GM11168 (cell line): ENCODE data around the gene HOXB1.

Experiments used
- in situ Hi-C: fragments of 300-500 bp; cut with MboI; formaldehyde crosslinking; loops from one replicate; pipeline ENCODE4 v1.12.0; 2022; ENCODE audit warnings: low sequenced_read_pairs; ENCODE audit not compliant: unreplicated experiment

The HOXB1 gene

GRCh38 chr17:48544349-48545021, 13.7 kb upstream of the HOXB1 start:
- in situ Hi-C loops: no loop called here

- in situ Hi-C loops: no loop called here
Measured at GRCh38 chr17:48543854-48544348, 13.1 kb upstream of the HOXB1 start.

- in situ Hi-C loops: no loop called here
Measured at GRCh38 chr17:48543107-48543853, 12.5 kb upstream of the HOXB1 start.

GRCh38 chr17:48542698-48543106, 11.9 kb upstream of the HOXB1 start:
- in situ Hi-C loops: no loop called here

GRCh38 chr17:48542114-48542656, 11.4 kb upstream of the HOXB1 start:
- in situ Hi-C loops: no loop called here

GRCh38 chr17:48541577-48542113, 10.8 kb upstream of the HOXB1 start:
- in situ Hi-C loops: no loop called here

- in situ Hi-C loops: no loop called here
Measured at GRCh38 chr17:48541036-48541576, 10.3 kb upstream of the HOXB1 start.

- in situ Hi-C loops: no loop called here
Measured at GRCh38 chr17:48540213-48540612, 9.4 kb upstream of the HOXB1 start.

GRCh38 chr17:48539177-48539576, 8.4 kb upstream of the HOXB1 start:
- in situ Hi-C loops: loop anchor here (5.0 kb wide), 1 partner anchor 37 kb away; no protein-coding TSS in a partner anchor

GRCh38 chr17:48537316-48537715, 6.5 kb upstream of the HOXB1 start:
- in situ Hi-C loops: loop anchor here (5.0 kb wide), 1 partner anchor 35 kb away; no protein-coding TSS in a partner anchor

GRCh38 chr17:48535793-48536559, 5.2 kb upstream of the HOXB1 start:
- in situ Hi-C loops: loop anchor here (5.0 kb wide), 1 partner anchor 34 kb away; no protein-coding TSS in a partner anchor

GRCh38 chr17:48532261-48532660, 1.4 kb upstream of the HOXB1 start:
- in situ Hi-C loops: no loop called here

GRCh38 chr17:48530208-48530886, 464 bp downstream of the HOXB1 start:
- in situ Hi-C loops: no loop called here

GRCh38 chr17:48529683-48530009, 1.2 kb downstream of the HOXB1 start:
- in situ Hi-C loops: no loop called here

GRCh38 chr17:48528936-48529682, 1.7 kb downstream of the HOXB1 start:
- in situ Hi-C loops: no loop called here

- in situ Hi-C loops: no loop called here
Measured at GRCh38 chr17:48528153-48528935, 2.5 kb downstream of the HOXB1 start.

- in situ Hi-C loops: no loop called here
Measured at GRCh38 chr17:48527547-48527932, 3.3 kb downstream of the HOXB1 start.
